GM19452 (cell line): ENCODE data around the gene TGFBI.

Experiments used
- ATAC-seq: cut with Tn5 transposase; IDR thresholded peaks from one replicate; pipeline ENCODE4 v1.9.1; 2021; ENCODE audit not compliant: unreplicated experiment

TGFBI gene

DNA sequence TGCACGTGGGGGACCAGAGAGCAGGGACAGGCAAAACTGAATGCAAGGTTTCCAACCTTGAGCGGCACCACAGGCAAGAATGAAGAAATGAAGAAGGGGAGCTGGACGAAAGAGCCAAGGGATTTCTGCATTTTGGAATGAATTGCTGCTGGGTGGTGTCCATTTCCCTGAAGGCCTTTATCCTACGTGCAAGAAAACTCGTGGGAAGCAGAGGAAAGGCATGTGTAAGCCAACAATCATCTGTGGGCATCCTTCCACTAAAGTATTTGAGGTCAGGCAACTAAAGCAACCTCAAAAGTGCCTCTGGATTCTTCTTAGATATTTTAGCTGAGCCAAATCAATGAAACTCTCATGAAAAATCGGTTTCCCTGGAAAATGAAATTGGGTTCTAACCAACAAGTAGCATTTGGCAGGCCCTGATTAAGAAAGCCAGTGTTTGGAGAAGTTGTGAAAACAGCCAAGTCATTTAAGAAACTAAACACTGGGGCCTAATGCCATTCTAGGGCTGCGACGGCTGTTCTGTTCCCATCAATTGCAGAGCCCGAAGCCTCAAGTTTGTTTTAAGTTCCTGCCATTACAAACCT is 4.7 kb upstream of the TGFBI start:
- ATAC-seq, result no peak

DNA sequence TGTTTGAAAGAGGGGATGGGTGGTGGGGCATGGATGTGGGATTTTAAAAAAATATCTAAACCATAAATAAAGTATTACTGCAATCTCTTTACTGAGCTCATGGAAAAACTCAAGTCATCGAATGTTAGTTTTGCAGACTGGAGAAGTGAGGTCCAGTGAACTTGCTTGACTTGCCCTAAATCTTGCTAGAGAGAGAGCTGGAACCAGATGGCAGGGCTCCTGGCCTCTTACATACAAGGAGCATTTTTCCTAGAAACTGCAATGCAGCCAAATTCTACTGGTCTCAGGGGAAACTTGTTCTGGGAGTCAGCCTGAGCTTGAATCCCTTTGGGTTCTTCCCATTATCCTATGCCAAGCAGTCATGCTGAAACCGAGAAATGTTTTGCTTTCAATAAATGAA is 2.9 kb upstream of the TGFBI start:
- ATAC-seq, result no peak

- no peak for ATAC-seq
Observed at GRCh38 chr5:136026636-136027035, 2.2 kb upstream of the TGFBI start.

DNA sequence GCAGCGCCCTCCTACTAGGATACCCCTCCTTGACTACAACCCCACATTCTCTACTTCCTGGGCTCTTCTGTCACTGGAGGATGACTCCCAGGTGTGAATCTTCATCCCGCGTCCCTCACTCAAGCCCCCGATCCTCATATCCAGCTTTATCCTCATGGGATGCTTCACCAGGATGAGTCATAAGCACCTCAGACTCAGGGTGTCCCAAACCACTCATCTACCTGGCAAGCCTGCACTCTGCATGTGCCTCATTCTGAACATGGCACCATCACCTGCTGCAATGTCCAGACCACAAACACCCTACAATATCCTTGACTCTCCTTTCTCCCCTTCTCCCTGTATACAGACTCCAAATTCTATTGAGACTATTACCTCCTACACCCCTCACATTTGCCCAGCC is 1.5 kb upstream of the TGFBI start:
- ATAC-seq, result no peak

GRCh38 chr5:136028090-136028489 is 698 bp upstream of the TGFBI start:
- no peak for ATAC-seq

DNA sequence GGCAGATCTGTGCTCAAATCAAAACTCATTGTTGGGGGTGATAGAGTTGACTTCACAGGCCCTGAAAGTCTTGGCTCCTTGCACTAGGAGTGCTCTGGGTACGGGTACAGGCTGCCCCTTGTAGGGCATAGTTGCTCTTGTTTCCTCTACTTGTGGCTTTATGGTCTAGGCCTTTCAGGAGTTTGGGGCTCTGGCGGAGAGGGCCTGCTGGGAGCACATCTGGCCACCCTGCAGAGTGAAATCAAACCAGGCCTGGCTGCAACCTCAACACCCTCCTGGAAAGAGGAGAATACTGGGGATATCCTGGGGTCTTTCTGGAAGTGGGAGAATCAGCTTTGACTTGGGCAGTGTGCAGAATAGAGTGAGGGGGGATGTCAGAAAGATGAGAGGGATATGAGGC is 1.5 kb downstream of the TGFBI start:
- no peak for ATAC-seq

GRCh38 chr5:136030956-136031611 is 2.3 kb downstream of the TGFBI start:
- peak; percentile 61 for ATAC-seq

- ATAC-seq, result no peak
Observed at GRCh38 chr5:136031711-136032110, 2.9 kb downstream of the TGFBI start.

- ATAC-seq, result no peak
Observed at GRCh38 chr5:136032564-136032963, 3.8 kb downstream of the TGFBI start.

DNA sequence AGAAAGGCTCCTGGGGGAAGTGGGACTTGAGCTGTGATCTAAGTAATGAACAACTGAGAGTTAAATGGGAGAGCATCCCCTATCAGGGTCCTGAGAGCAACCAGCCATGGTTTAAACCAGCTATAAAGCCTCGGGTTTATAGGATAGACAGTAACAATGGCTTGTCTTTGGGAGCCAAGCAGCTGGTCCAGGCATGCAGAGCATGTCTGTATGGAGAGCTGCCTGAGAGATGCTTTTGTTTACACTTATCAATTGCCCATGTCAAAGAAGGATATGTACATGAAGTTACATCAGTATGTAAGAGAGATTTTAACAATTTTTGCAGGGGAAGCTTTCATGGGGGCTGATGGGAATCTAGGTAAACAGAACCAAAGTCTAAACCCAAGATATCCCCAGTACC is 4.4 kb downstream of the TGFBI start:
- ATAC-seq, result no peak

DNA sequence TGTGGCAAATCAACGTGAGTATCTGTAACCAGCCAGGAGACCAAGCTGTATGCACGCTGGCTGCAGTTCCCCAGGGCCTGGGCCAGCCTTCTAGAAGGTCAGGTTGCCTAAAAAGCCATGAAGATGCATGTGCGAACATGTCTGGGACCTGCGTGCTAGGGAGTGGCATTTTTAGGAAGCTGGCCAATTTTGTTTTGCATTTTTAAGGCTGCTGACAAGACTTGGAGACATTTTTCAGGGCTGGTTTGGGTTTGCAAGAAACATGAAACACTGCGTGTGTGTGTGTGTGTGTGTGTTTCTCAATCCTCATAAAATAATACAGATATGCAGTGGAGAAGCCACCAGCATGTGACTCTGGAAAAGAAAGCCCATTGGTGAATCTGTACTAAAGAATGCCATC is 5.1 kb downstream of the TGFBI start:
- no peak for ATAC-seq

DNA sequence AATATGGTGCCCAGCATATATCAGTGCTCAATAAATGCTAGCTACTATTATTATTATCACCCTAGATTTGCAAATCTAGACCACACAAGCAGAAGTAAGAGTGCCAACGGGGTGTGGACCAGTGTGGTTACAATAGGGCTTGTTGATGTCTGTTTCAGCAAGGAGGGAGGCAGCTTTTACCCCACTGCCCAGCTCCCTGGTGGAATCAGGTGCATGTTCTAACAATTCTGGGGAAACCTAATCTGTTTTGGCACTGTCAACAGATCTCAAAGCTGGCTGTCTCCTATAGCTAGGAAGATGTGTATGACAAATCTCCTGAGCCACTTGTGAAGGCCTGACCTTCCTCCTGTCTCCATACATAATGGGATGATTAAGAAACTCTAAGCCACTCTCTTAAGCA is 5.7 kb downstream of the TGFBI start:
- ATAC-seq, result no peak

DNA sequence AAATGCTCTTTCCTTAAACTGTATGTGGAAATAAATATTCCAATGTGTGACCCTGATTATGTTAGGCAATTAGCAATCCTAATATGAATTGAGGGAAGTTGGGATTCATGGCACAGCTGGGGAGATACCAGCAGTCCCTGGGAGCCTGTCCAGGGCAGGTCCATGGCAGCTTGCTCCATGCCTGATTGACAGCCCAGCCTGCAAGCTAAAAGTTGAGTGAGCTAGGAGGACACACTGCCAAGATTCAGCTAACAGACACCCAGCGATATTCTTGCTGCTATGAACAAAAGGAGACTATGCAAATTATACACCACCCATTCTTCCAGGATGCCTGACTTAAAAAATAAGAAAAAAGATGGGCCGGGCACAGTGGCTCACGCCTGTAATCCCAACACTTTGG is 6.2 kb downstream of the TGFBI start:
- no peak for ATAC-seq

GRCh38 chr5:136035837-136036236 is 7.0 kb downstream of the TGFBI start:
- ATAC-seq, result no peak

DNA sequence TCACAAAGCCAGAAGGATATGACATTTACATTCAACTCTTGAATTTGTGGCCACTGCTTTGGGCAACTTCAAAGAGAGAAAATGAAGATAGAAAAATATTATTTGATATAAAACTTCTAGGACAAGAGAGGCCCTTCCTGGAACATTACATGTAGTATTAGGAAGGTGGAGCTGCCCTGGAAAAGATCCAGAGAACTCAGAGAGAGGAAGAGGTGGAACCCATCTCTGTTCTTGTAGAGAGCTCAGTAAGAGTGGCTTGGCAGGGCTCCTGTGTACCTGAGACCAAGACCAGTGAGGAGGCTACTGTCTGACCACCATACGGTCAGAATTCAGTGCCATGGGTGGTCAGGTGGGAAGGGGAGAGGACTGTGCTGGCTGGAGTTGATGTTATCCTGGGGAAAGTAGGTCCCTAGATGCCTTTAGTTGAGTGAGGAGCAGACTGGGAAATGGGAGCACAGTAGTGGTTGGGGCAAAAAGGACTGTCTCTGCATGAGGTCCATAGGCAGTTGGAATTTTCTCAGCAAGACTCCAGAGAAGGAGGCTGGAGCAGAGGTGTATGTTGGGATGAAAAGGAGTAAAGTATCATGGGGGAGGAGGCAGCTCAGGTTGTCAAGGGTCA is 7.6 kb downstream of the TGFBI start:
- ATAC-seq, result no peak

DNA sequence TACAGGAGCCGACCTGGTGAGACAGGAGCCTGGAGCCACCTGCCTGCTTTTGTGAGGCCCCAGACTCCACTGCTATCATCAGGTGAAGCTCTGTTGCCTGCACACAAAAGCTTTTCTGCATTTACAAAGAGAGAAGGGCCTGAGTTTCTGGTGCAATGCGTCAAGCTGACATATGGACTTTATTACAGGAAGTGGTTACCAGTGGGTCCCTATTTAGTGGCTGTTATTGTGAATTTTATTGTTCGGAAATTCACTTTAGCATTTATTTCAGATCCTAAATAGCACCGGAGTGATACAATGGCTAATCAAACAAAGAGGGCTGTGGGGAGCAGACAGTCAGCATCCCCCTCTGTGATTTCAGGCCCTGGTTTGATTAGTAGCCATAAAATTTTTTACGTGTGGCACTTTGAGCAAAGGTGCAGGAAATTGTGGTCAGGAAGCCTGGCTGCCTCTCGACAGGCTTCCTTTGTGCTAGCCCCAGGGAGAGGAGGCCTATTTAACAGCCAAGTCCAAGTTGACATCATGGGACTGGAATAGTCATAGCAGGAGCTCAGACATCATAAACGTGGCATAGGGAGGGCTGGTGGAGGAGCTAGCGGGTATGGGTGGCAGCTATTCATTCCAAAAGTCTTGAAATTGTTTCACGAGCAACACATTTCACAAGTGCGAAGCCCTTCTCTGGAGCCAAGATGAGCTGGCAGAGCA is 8.4 kb downstream of the TGFBI start:
- peak; percentile 68 for ATAC-seq

DNA sequence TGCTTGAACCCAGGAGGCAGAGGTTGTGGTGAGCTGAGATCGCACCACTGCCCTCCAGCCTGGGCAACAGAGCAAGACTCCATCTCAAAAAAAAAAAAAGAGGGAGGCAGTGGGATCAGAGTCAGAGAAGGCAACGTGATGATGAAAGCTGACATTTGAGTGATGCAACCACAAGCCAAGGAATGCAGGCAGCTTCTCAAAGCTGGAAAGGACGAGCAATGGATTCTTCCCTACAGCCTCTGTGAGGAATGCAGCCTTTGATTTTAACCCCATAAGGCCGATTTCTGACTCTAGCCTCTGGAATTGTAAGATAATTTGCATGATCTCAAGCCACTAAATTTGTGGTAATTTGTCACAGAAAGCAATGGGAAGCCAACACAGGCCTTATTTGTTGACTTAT is 9.8 kb downstream of the TGFBI start:
- ATAC-seq, result no peak

- no peak for ATAC-seq
Observed at GRCh38 chr5:136039202-136039601, 10.4 kb downstream of the TGFBI start.

- ATAC-seq, result no peak
Observed at GRCh38 chr5:136040746-136041415, 12.1 kb downstream of the TGFBI start.

GRCh38 chr5:136042156-136042555 is 13.4 kb downstream of the TGFBI start:
- ATAC-seq, result no peak

- ATAC-seq, result no peak
Observed at GRCh38 chr5:136042665-136043121, 13.9 kb downstream of the TGFBI start.
